GM06990 (cell line): ENCODE data around the gene KCNJ15.

Experiments used
- DNase-seq: peaks from one replicate; pipeline ENCODE4 v3.0.0-alpha.2; 2011; ENCODE audit not compliant: insufficient read length; ENCODE audit errors: extremely low read depth
- H3K27me3 ChIP-seq: replicated peaks from 2 replicates; pipeline ENCODE4 v1.6.0; 2011; ENCODE audit warnings: low read length; ENCODE audit not compliant: control insufficient read depth, insufficient read depth
- H3K36me3 ChIP-seq: 2 replicates; pipeline ENCODE4 v1.5.1; 2011; ENCODE audit warnings: low read length; ENCODE audit not compliant: control insufficient read depth, insufficient read depth
- H3K4me3 ChIP-seq: replicated peaks from 2 replicates; pipeline ENCODE4 v1.5.1; 2011; ENCODE audit warnings: low read depth, mild to moderate bottlenecking, control low read depth, low read length
- TF ChIP-seq, protein P1 (sequence below): IDR thresholded peaks from 2 replicates; pipeline ENCODE4 v1.5.1; 2011; ENCODE audit warnings: low read length, control low read depth, mild to moderate bottlenecking, inconsistent platforms; ENCODE audit not compliant: insufficient read depth, poor library complexity, severe bottlenecking

KCNJ15 gene

GRCh38 chr21:38220270-38220737 lies 36.5 kb upstream of the KCNJ15 start:
- H3K4me3 ChIP-seq, result no peak overlapping the region
- DNase-seq, result no peak
- TF ChIP-seq, protein P1, sequence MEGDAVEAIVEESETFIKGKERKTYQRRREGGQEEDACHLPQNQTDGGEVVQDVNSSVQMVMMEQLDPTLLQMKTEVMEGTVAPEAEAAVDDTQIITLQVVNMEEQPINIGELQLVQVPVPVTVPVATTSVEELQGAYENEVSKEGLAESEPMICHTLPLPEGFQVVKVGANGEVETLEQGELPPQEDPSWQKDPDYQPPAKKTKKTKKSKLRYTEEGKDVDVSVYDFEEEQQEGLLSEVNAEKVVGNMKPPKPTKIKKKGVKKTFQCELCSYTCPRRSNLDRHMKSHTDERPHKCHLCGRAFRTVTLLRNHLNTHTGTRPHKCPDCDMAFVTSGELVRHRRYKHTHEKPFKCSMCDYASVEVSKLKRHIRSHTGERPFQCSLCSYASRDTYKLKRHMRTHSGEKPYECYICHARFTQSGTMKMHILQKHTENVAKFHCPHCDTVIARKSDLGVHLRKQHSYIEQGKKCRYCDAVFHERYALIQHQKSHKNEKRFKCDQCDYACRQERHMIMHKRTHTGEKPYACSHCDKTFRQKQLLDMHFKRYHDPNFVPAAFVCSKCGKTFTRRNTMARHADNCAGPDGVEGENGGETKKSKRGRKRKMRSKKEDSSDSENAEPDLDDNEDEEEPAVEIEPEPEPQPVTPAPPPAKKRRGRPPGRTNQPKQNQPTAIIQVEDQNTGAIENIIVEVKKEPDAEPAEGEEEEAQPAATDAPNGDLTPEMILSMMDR, result no peak
- no peaks in the 10 kb centered on the region for H3K27me3 ChIP-seq
- no peaks in the 10 kb centered on the region for H3K36me3 ChIP-seq

DNA sequence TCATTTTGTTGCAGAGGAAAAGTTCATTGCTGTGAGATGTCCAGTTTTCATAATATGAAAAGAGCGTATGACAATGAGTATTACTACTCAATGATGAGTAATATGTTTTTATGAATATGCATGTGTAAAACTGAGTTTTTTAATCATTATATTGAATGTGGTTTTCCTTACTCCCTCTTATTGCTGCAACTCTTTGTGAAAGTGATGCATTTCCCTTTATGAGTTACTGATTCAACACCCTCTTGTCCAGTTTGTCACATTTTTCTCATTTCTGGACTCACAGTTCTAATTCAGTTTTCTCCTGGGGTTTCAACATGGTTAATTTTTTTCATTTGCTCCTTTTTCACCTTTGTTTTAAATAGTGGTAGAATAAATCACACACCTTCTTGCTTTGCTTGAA lies 35.2 kb upstream of the KCNJ15 start:
- no peaks in the 10 kb centered on the region for H3K27me3 ChIP-seq
- TF ChIP-seq, protein P1, result no peak
- H3K36me3 ChIP-seq, result no peaks in the 10 kb centered on the region
- H3K4me3 ChIP-seq, result no peak overlapping the region
- no peak for DNase-seq

- Histone ChIP-seq H3K27me3 (no peaks in the 10 kb centered on the region), H3K36me3 (no peaks in the 10 kb centered on the region), H3K4me3 (no peak overlapping the region)
- TF ChIP-seq, protein P1, result no peak
- no peak for DNase-seq
Observed at GRCh38 chr21:38223893-38224540, 32.8 kb upstream of the KCNJ15 start.

DNA sequence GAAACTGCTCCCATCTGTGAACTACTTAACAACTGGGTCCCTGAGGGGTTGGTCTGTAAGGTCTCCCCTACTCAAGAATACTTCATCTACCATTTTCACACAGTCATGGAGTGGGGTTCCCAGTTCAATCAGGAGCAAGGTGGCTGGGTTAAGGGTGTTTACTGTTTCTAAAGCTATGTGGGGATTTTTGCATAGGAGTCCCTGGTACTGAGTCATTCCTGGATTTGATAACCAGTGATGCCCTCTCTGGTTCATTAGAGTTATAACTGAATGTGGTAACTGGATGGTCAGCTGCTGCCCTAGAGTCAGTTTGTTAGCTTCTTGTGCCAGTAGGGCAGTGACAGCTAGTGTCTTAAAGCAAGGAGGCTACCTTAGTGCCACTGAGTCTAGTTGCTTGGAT lies 29.4 kb upstream of the KCNJ15 start:
- no peak overlapping the region for H3K4me3 ChIP-seq
- DNase-seq, result no peak
- TF ChIP-seq, protein P1, result no peak
- no peaks in the 10 kb centered on the region for H3K36me3 ChIP-seq
- no peaks in the 10 kb centered on the region for H3K27me3 ChIP-seq

- DNase-seq, result no peak
- Histone ChIP-seq H3K27me3 (no peaks in the 10 kb centered on the region), H3K36me3 (no peaks in the 10 kb centered on the region), H3K4me3 (no peak overlapping the region)
- TF ChIP-seq, protein P1, result no peak
Observed at GRCh38 chr21:38228115-38228514, 28.7 kb upstream of the KCNJ15 start.

DNA sequence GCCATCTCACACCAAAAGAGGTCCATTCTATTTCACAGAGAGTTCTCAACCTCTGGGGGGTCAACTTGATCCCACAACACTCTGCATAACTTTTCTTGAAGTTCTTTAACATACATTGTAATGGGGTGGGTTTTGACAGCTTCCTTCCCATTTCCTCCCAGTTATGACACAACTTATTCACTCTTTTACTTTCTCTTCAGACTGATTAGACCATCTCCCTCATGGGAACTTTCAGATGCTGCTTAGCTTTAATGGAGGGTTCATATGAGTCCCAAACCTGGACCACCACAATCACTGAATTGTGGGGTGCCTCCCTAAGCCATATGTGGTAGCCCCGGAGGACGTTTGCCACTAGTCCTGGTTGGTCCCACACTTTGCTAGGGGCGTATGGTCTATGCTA lies 28.3 kb upstream of the KCNJ15 start:
- DNase-seq, result no peak
- Histone ChIP-seq H3K27me3 (no peaks in the 10 kb centered on the region), H3K4me3 (no peak overlapping the region), H3K36me3 (no peaks in the 10 kb centered on the region)
- TF ChIP-seq, protein P1, result no peak
